ENCODE results near the gene SLC25A21.

GRCh38 chr14:36973806-36974442, 198.5 kb downstream of the SLC25A21 start:
- TF ChIP-seq POLR2AphosphoS5 (IDR thresholded peaks at IDR 0.05; ENCODE audit: low read depth, low read length) (no peak), CTCF (IDR thresholded peaks at IDR 0.05) (no peak), REST (IDR thresholded peaks at IDR 0.05; ENCODE audit: insufficient read depth in 1 of 2, low read depth in 2 of 2, low read length in 1 of 2) (no peak), SIN3A (IDR thresholded peaks at IDR 0.05; ENCODE audit: borderline replicate concordance, insufficient read depth, low read depth, low read length) (no peak)
